WTC11 (cell line): ENCODE results near the gene CEP70.
"Not testable (repeated sequence)": the region's sequence is repeated elsewhere in the genome, so short reads cannot be mapped to it uniquely, and the experiment has no call there.

Experiments
- CBFB ChIP-seq: sonication (generic); formaldehyde crosslinking; IDR thresholded peaks from 2 replicates; pipeline ENCODE4 v1.8.1; 2022; ENCODE audit warnings: mild to moderate bottlenecking, low read depth, missing genetic modification reagents
- FOXP1 ChIP-seq: sonication (generic); formaldehyde crosslinking; IDR thresholded peaks from 2 replicates; pipeline ENCODE4 v1.8.0; 2022; ENCODE audit warnings: missing genetic modification reagents, mild to moderate bottlenecking, moderate library complexity, borderline replicate concordance

GRCh38 chr3:138554775-138555174, 39.3 kb downstream of the CEP70 start:
- TF ChIP-seq FOXP1, CBFB (CRISPR knock-in tag): not testable (repeated sequence)
